Trophoblast cell (in vitro differentiated cells and primary cell): ENCODE results near the gene NUP93.

Experiments
- DNase-seq, 2 donors: peaks; one replicate each; pipeline ENCODE4 v3.0.0-alpha.2; 2016
- H2AFZ ChIP-seq: 2 replicates; pipeline ENCODE4 v1.6.1; 2013; ENCODE audit warnings: low read length, moderate library complexity, mild to moderate bottlenecking; ENCODE audit not compliant: insufficient read depth, poor library complexity
- H2AK5ac ChIP-seq: 2 replicates; pipeline ENCODE4 v1.6.1; 2013; ENCODE audit warnings: mild to moderate bottlenecking, low read length
- H2BK120ac ChIP-seq: 2 replicates; pipeline ENCODE4 v1.6.1; 2013; ENCODE audit warnings: low read length, mild to moderate bottlenecking, moderate library complexity; ENCODE audit not compliant: insufficient read depth, poor library complexity
- H2BK12ac ChIP-seq: 2 replicates; pipeline ENCODE4 v1.6.1; 2013; ENCODE audit warnings: mild to moderate bottlenecking, low read length, moderate library complexity
- H2BK5ac ChIP-seq: 2 replicates; pipeline ENCODE4 v1.6.1; 2013; ENCODE audit warnings: low read length, low read depth, moderate library complexity, mild to moderate bottlenecking; ENCODE audit not compliant: poor library complexity
- H3K14ac ChIP-seq: 2 replicates; pipeline ENCODE4 v1.6.1; 2013; ENCODE audit warnings: mild to moderate bottlenecking, low read length
- H3K18ac ChIP-seq: 2 replicates; pipeline ENCODE4 v1.6.1; 2013; ENCODE audit warnings: mild to moderate bottlenecking, low read length
- H3K23ac ChIP-seq: 2 replicates; pipeline ENCODE4 v1.6.1; 2013; ENCODE audit warnings: low read length
- H3K27ac ChIP-seq: 2 replicates; pipeline ENCODE4 v1.5.1; 2013; ENCODE audit warnings: low read depth, mild to moderate bottlenecking, inconsistent platforms, low read length, moderate library complexity
- H3K27me3 ChIP-seq: 2 replicates; pipeline ENCODE4 v1.6.1; 2013; ENCODE audit warnings: inconsistent platforms, mild to moderate bottlenecking, low read length, moderate library complexity; ENCODE audit not compliant: insufficient read depth
- H3K36me3 ChIP-seq, 2 experiments: 1 replicate in 1 of 2; 2 replicates in 1 of 2; pipeline ENCODE4 v1.6.1; 2013; ENCODE audit warnings: low read length in 2 of 2, mild to moderate bottlenecking in 2 of 2, moderate library complexity in 1 of 2; ENCODE audit not compliant: insufficient read depth in 2 of 2, control insufficient read depth in 1 of 2
- H3K4ac ChIP-seq: 2 replicates; pipeline ENCODE4 v1.6.1; 2013; ENCODE audit warnings: low read depth, mild to moderate bottlenecking, low read length, moderate library complexity
- H3K4me1 ChIP-seq, 2 experiments: 1 replicate in 1 of 2; 2 replicates in 1 of 2; pipeline ENCODE4 v1.6.1; 2013; ENCODE audit warnings: low read length in 2 of 2, mild to moderate bottlenecking in 2 of 2, moderate library complexity in 1 of 2; ENCODE audit not compliant: insufficient read depth in 2 of 2, control insufficient read depth in 1 of 2
- H3K4me2 ChIP-seq: 2 replicates; pipeline ENCODE4 v1.6.1; 2013; ENCODE audit warnings: inconsistent platforms, mild to moderate bottlenecking, low read length, moderate library complexity
- H3K4me3 ChIP-seq: 2 replicates; pipeline ENCODE4 v1.5.1; 2013; ENCODE audit warnings: mild to moderate bottlenecking, low read depth, low read length, inconsistent platforms
- H3K79me1 ChIP-seq: one replicate; pipeline ENCODE4 v1.6.1; 2013; ENCODE audit warnings: low read length
- H3K79me2 ChIP-seq: 2 replicates; pipeline ENCODE4 v1.6.1; 2013; ENCODE audit warnings: low read length, mild to moderate bottlenecking; ENCODE audit not compliant: control insufficient read depth, insufficient read depth, poor library complexity
- H3K9ac ChIP-seq: 2 replicates; pipeline ENCODE4 v1.6.1; 2013; ENCODE audit warnings: mild to moderate bottlenecking, low read length
- H3K9me3 ChIP-seq: 2 replicates; pipeline ENCODE4 v1.6.1; 2013; ENCODE audit warnings: low read depth, mild to moderate bottlenecking, control low read depth, inconsistent platforms, low read length; ENCODE audit not compliant: insufficient read depth
- H4K12ac ChIP-seq: 2 replicates; pipeline ENCODE4 v1.6.1; 2013; ENCODE audit warnings: low read depth, mild to moderate bottlenecking, low read length, moderate library complexity
- H4K8ac ChIP-seq: 2 replicates; pipeline ENCODE4 v1.6.1; 2013; ENCODE audit warnings: low read depth, mild to moderate bottlenecking, low read length, moderate library complexity
- H4K91ac ChIP-seq: one replicate; pipeline ENCODE4 v1.6.1; 2013; ENCODE audit warnings: low read depth, mild to moderate bottlenecking, low read length, moderate library complexity
- WGBS: extraction: QIAGEN DNeasy Blood & Tissue Kit; methylation state at CpG from one replicate; pipeline ENCODE4 v1.1.7; 2013; ENCODE audit warnings: missing lambda C conversion rate; ENCODE audit not compliant: insufficient read length, insufficient coverage; ENCODE audit errors: extremely low coverage; 5-methylcytosine and 5-hydroxymethylcytosine counted together

Gene NUP93

GRCh38 chr16:56835320-56835719 lies 105.4 kb downstream of the NUP93 start:
- no peaks in the 10 kb centered on the region for H3K79me1 ChIP-seq

GRCh38 chr16:56836410-56837230 lies 106.7 kb downstream of the NUP93 start:
- Histone ChIP-seq H4K8ac (no peak overlapping the region), H3K23ac (no peak overlapping the region), H3K27me3 (no peaks in the 10 kb centered on the region), H4K91ac (no peak overlapping the region), H3K14ac (no peak overlapping the region), H3K18ac (no peak overlapping the region), H2AFZ (no peak overlapping the region), H3K4me2 (no peak overlapping the region), H3K79me2 (no peaks in the 10 kb centered on the region), H4K12ac (no peak overlapping the region), H3K4me1 (no peaks in the 10 kb centered on the region), H3K36me3 (peaks cover 31 to 39% of the 10 kb centered on the region in 2 experiments), H2AK5ac (no peak overlapping the region), H3K4ac (no peak overlapping the region), H3K9me3 (no peaks in the 10 kb centered on the region), H3K27ac (no peak overlapping the region), H3K9ac (no peak overlapping the region), H3K79me1 (no peaks in the 10 kb centered on the region), H2BK12ac (no peak overlapping the region), H2BK5ac (no peak overlapping the region), H3K4me3 (no peak overlapping the region), H2BK120ac (no peak overlapping the region)
- no CpG with 5 or more reads among the region's 5 CpGs for WGBS
- no peak for DNase-seq

More at GRCh38 chr16:56835320-56835719, 105.4 kb downstream of the NUP93 start:
- Histone ChIP-seq H4K8ac (no peak overlapping the region), H2AK5ac (no peak overlapping the region), H3K14ac (no peak overlapping the region), H3K9ac (no peak overlapping the region), H3K18ac (no peak overlapping the region), H3K4me1 (peaks cover 0 to 2% of the 10 kb centered on the region in 2 experiments), H3K36me3 (peaks cover 32 to 39% of the 10 kb centered on the region in 2 experiments), H3K4me3 (no peak overlapping the region), H3K9me3 (no peaks in the 10 kb centered on the region), H4K12ac (no peak overlapping the region), H2BK120ac (no peak overlapping the region), H3K4ac (no peak overlapping the region), H3K4me2 (no peak overlapping the region), H2BK5ac (no peak overlapping the region), H2AFZ (no peak overlapping the region), H2BK12ac (no peak overlapping the region), H4K91ac (no peak overlapping the region), H3K79me2 (no peaks in the 10 kb centered on the region), H3K23ac (no peak overlapping the region), H3K27ac (no peak overlapping the region), H3K27me3 (no peaks in the 10 kb centered on the region)
- DNase-seq: no peak
- WGBS: no CpG with 5 or more reads among the region's 2 CpGs

GRCh38 chr16:56838622-56839337 lies 108.9 kb downstream of the NUP93 start:
- Histone ChIP-seq H3K4ac (no peak overlapping the region), H3K27ac (no peak overlapping the region), H3K14ac (no peak overlapping the region), H3K79me1 (no peaks in the 10 kb centered on the region), H2BK12ac (no peak overlapping the region), H4K12ac (no peak overlapping the region), H3K9ac (no peak overlapping the region), H3K79me2 (no peaks in the 10 kb centered on the region), H3K36me3 (peaks cover 32 to 43% of the 10 kb centered on the region in 2 experiments), H4K8ac (no peak overlapping the region), H3K23ac (no peak overlapping the region), H2AK5ac (no peak overlapping the region), H2BK5ac (no peak overlapping the region), H3K27me3 (no peaks in the 10 kb centered on the region), H3K9me3 (no peaks in the 10 kb centered on the region), H3K4me2 (no peak overlapping the region), H3K18ac (no peak overlapping the region), H2BK120ac (no peak overlapping the region), H3K4me3 (no peak overlapping the region), H3K4me1 (no peaks in the 10 kb centered on the region), H4K91ac (no peak overlapping the region), H2AFZ (no peak overlapping the region)
- WGBS: no CpG with 5 or more reads among the region's 9 CpGs
- DNase-seq: no peak

GRCh38 chr16:56841233-56841632 lies 111.3 kb downstream of the NUP93 start:
- WGBS: no CpG with 5 or more reads among the region's 2 CpGs
- H2BK5ac ChIP-seq: no peak overlapping the region
- H4K12ac ChIP-seq: no peak overlapping the region
- no peak for DNase-seq
- no peak overlapping the region for H2AK5ac ChIP-seq
- no peaks in the 10 kb centered on the region for H3K4me1 ChIP-seq
- H4K8ac ChIP-seq: no peak overlapping the region
- no peak overlapping the region for H3K14ac ChIP-seq
- no peaks in the 10 kb centered on the region for H3K9me3 ChIP-seq
- H2BK120ac ChIP-seq: no peak overlapping the region
- peaks cover 32 to 44% of the 10 kb centered on the region in 2 experiments for H3K36me3 ChIP-seq
- H3K27ac ChIP-seq: no peak overlapping the region
- H3K79me2 ChIP-seq: no peaks in the 10 kb centered on the region
- no peak overlapping the region for H4K91ac ChIP-seq
- H3K4ac ChIP-seq: no peak overlapping the region
- no peak overlapping the region for H3K18ac ChIP-seq
- H3K23ac ChIP-seq: no peak overlapping the region
- no peak overlapping the region for H2AFZ ChIP-seq
- no peak overlapping the region for H3K9ac ChIP-seq
- no peak overlapping the region for H3K4me3 ChIP-seq
- H3K4me2 ChIP-seq: no peak overlapping the region
- no peaks in the 10 kb centered on the region for H3K27me3 ChIP-seq
- H3K79me1 ChIP-seq: no peaks in the 10 kb centered on the region
- no peak overlapping the region for H2BK12ac ChIP-seq
